PC-3 (cell line): ENCODE data around the gene STK4. TPM values are rescaled to one million over a fixed set of nuclear protein-coding genes. Genes with fewer than 3 reads are reported as not detected.

Source experiments
- ATAC-seq: fragments of 200-7000 bp; cut with Tn5 transposase; 2 replicates; pipeline ENCODE4 v1.9.1; 2020; ENCODE audit warnings: mild to moderate bottlenecking, moderate library complexity
- BruUV-seq: library from RNA; stranded (reverse); fragments of 400-500 nt; replicated peaks from 2 replicates; lab custom pipeline; 2021; lab: Mats Ljungman, UMichigan
- CTCF ChIA-PET: fragments of 300-600 bp; sonication (Branson Sonifier 250); formaldehyde crosslinking; loops from one replicate; lab custom pipeline; 2022; ENCODE audit warnings: antibody characterized with exemption; lab: Charles Lee
- POLR2A ChIA-PET: fragments of 300-600 bp; sonication (Branson Sonifier 250); formaldehyde crosslinking; loops from one replicate; lab custom pipeline; 2022; ENCODE audit warnings: antibody characterized with exemption; ENCODE audit not compliant: unreplicated experiment; lab: Charles Lee
- DNase-seq: peaks from one replicate; pipeline ENCODE4 v3.0.0-alpha.2; 2015
- H2AFZ ChIP-seq: fragments of 300-600 bp; sonication (generic); 2 replicates; pipeline ENCODE4 v1.6.0; 2016; ENCODE audit warnings: antibody characterized with exemption, low read length
- H3F3A ChIP-seq: fragments of 300-600 bp; sonication (generic); one replicate; pipeline ENCODE4 v1.6.0; 2017; ENCODE audit warnings: antibody characterized with exemption, low read length, control low read depth, mild to moderate bottlenecking; ENCODE audit not compliant: unreplicated experiment
- H3K27ac ChIP-seq: fragments of 300-600 bp; sonication (generic); 2 replicates; pipeline ENCODE4 v1.5.1; 2016; ENCODE audit warnings: mild to moderate bottlenecking, low read length
- H3K27me3 ChIP-seq: fragments of 300-600 bp; sonication (generic); 2 replicates; pipeline ENCODE4 v1.6.1; 2016; ENCODE audit warnings: low read length, mixed read lengths
- H3K36me3 ChIP-seq: fragments of 300-600 bp; sonication (generic); 2 replicates; pipeline ENCODE4 v1.6.1; 2016; ENCODE audit warnings: low read depth, mixed run types, low read length, mixed read lengths
- H3K4me1 ChIP-seq: fragments of 300-600 bp; sonication (generic); 2 replicates; pipeline ENCODE4 v1.5.1; 2016; ENCODE audit warnings: low read length; ENCODE audit not compliant: insufficient read depth
- H3K4me2 ChIP-seq: fragments of 300-600 bp; sonication (generic); 2 replicates; pipeline ENCODE4 v1.6.0; 2016; ENCODE audit warnings: low read length
- H3K4me3 ChIP-seq: fragments of 300-600 bp; sonication (generic); 2 replicates; pipeline ENCODE4 v1.5.1; 2016; ENCODE audit warnings: mild to moderate bottlenecking, low read length, mixed read lengths
- H3K79me2 ChIP-seq: fragments of 300-600 bp; sonication (generic); 2 replicates; pipeline ENCODE4 v1.6.1; 2017; ENCODE audit warnings: low read length, mixed read lengths
- H3K9ac ChIP-seq: fragments of 300-600 bp; sonication (generic); 2 replicates; pipeline ENCODE4 v1.6.0; 2016; ENCODE audit warnings: mild to moderate bottlenecking, low read length
- H3K9me2 ChIP-seq: fragments of 300-600 bp; sonication (generic); replicated peaks from 2 replicates; pipeline ENCODE4 v1.6.1; 2016; ENCODE audit warnings: mixed run types, low read length, mixed read lengths
- H3K9me3 ChIP-seq: fragments of 300-600 bp; sonication (generic); 2 replicates; pipeline ENCODE4 v1.6.1; 2016; ENCODE audit warnings: low read length, mixed read lengths
- H4K20me1 ChIP-seq: fragments of 300-600 bp; sonication (generic); 2 replicates; pipeline ENCODE4 v1.6.1; 2016; ENCODE audit warnings: low read length, mixed read lengths
- EZH2 ChIP-seq: fragments of 300-600 bp; sonication (generic); IDR thresholded peaks from one replicate; pipeline ENCODE4 v1.6.1; 2017; ENCODE audit warnings: antibody characterized with exemption, mild to moderate bottlenecking, low read length; ENCODE audit not compliant: unreplicated experiment
- EZH2phosphoT487 ChIP-seq: fragments of 300-600 bp; sonication (generic); IDR thresholded peaks from 2 replicates; pipeline ENCODE4 v1.6.1; 2018; ENCODE audit warnings: mild to moderate bottlenecking, antibody characterized with exemption, low read length, borderline replicate concordance
- intact Hi-C: fragments of 100-400 bp; cut with micrococcal nuclease; formaldehyde crosslinking; loops from 2 replicates; pipeline ENCODE4 v1.9.0; 2023
- total RNA-seq: library from RNA; depleted of rRNA; stranded (reverse); fragments of >200 nt; gene quantifications from 2 replicates; pipeline ENCODE4 v1.2.3, GENCODE V29; 2014
- TF ChIP-seq, protein P1 (sequence below): fragments of 300-600 bp; sonication (generic); conservative IDR thresholded peaks from 2 replicates; pipeline ENCODE4 v1.5.1; 2017; ENCODE audit warnings: antibody characterized with exemption, low read depth, mild to moderate bottlenecking, low read length

STK4 gene
- total RNA-seq, 1 experiment from 2014 or later = 18.6 TPM

DNA sequence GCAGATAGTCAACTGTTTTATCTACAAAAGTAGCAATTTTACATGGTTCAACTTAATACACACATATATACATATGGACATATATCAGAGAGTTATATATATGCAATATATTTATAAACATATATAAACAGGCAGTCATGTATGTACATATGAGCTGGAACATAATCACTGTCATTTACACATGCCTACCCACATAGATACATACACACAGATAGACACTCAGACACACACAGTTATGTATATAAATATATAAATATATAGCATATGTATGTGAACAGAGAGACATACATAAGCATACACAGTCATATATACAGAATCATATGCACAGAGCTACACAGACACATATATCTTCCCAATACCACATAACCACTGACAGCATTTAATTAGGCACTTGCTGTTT lies 146.4 kb downstream of the STK4 start:
- ATAC-seq = no peak
- Histone ChIP-seq H3K79me2 (no peaks in the 10 kb centered on the region), H3K27ac (no peak overlapping the region), H3F3A (no peaks in the 10 kb centered on the region), H3K27me3 (no peaks in the 10 kb centered on the region), H3K9me3 (no peaks in the 10 kb centered on the region), H3K9ac (no peak overlapping the region), H2AFZ (no peak overlapping the region), H3K9me2 (no peaks in the 10 kb centered on the region), H3K4me2 (no peak overlapping the region), H3K4me3 (no peak overlapping the region), H3K4me1 (no peaks in the 10 kb centered on the region), H4K20me1 (no peaks in the 10 kb centered on the region), H3K36me3 (no peaks in the 10 kb centered on the region)
- no peak for DNase-seq
- BruUV-seq = no TSS peak
- POLR2A ChIA-PET = no interaction called here
- CTCF ChIA-PET = interaction anchor here (0.6 to 2.4 kb wide), 2 partner anchors 8 to 69 kb away, joined by 3 to 8 read pairs; no protein-coding TSS in a partner anchor
- intact Hi-C loops = no loop called here
- TF ChIP-seq, protein P1, sequence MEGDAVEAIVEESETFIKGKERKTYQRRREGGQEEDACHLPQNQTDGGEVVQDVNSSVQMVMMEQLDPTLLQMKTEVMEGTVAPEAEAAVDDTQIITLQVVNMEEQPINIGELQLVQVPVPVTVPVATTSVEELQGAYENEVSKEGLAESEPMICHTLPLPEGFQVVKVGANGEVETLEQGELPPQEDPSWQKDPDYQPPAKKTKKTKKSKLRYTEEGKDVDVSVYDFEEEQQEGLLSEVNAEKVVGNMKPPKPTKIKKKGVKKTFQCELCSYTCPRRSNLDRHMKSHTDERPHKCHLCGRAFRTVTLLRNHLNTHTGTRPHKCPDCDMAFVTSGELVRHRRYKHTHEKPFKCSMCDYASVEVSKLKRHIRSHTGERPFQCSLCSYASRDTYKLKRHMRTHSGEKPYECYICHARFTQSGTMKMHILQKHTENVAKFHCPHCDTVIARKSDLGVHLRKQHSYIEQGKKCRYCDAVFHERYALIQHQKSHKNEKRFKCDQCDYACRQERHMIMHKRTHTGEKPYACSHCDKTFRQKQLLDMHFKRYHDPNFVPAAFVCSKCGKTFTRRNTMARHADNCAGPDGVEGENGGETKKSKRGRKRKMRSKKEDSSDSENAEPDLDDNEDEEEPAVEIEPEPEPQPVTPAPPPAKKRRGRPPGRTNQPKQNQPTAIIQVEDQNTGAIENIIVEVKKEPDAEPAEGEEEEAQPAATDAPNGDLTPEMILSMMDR = no peak
- no peak for TF ChIP-seq EZH2
- no peak for TF ChIP-seq EZH2phosphoT487

DNA sequence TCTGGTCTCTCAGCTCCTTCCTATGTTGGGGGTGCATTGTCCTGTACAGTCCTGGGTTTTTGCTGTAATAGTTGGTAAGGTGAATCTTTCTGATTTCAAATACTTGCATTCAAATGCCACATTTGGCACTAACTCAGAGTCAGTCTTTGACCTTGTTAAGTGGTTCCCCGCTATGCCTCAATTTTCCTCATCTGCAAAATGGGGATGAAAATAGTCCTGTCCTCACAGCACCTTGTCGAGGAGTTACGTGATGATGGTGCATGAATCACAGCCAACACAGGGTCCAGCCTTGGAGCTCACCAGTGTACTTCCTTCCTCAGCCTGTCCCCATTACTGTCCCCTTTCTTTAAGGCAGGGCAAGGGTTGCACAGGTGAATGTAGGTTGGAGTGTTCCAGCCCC lies 147.6 kb downstream of the STK4 start:
- H3K36me3 ChIP-seq = no peaks in the 10 kb centered on the region
- intact Hi-C loops = no loop called here
- H3K79me2 ChIP-seq = no peaks in the 10 kb centered on the region
- no peak overlapping the region for H3K4me3 ChIP-seq
- H3K4me2 ChIP-seq = no peak overlapping the region
- H4K20me1 ChIP-seq = no peaks in the 10 kb centered on the region
- no TSS peak for BruUV-seq
- H3K9me2 ChIP-seq = no peaks in the 10 kb centered on the region
- no peak overlapping the region for H3K9ac ChIP-seq
- ChIA-PET CTCF (interaction anchor here (0.5 kb wide), 1 partner anchor 21 kb away, joined by 3 read pairs; no protein-coding TSS in a partner anchor), POLR2A (no interaction called here)
- H2AFZ ChIP-seq = no peak overlapping the region
- TF ChIP-seq EZH2 (no peak), EZH2phosphoT487 (no peak)
- TF ChIP-seq, protein P1 = no peak
- no peaks in the 10 kb centered on the region for H3K4me1 ChIP-seq
- no peaks in the 10 kb centered on the region for H3F3A ChIP-seq
- no peaks in the 10 kb centered on the region for H3K27me3 ChIP-seq
- no peak for DNase-seq
- no peak for ATAC-seq
- no peaks in the 10 kb centered on the region for H3K9me3 ChIP-seq
- H3K27ac ChIP-seq = no peak overlapping the region

- TF ChIP-seq EZH2 (no peak), EZH2phosphoT487 (no peak)
- TF ChIP-seq, protein P1 = no peak
- Histone ChIP-seq H3F3A (no peaks in the 10 kb centered on the region), H3K4me3 (no peak within 1 kb of the TSS), H3K79me2 (no peaks in the 10 kb centered on the region), H3K4me2 (no peak within 1 kb of the TSS), H3K9ac (no peak within 1 kb of the TSS), H3K36me3 (no peaks in the 10 kb centered on the region), H3K9me2 (no peaks in the 10 kb centered on the region), H3K27ac (no peak within 1 kb of the TSS), H3K9me3 (no peaks in the 10 kb centered on the region), H2AFZ (no peak within 1 kb of the TSS), H4K20me1 (no peaks in the 10 kb centered on the region), H3K27me3 (no peaks in the 10 kb centered on the region), H3K4me1 (no peaks in the 10 kb centered on the region)
- DNase-seq (no peak), ATAC-seq (no peak; the same call in 1 of the 2 replicates)
- ChIA-PET POLR2A (no interaction called here), CTCF (no interaction called here)
- intact Hi-C loops = no loop called here
- no TSS peak for BruUV-seq
Measured at GRCh38 chr20:45114465-45115385, 148.4 kb downstream of the STK4 start, which contains the start of gene WFDC5. Gene WFDC5, minus strand, starts transcription at chr20:45115174. Its CDS starts 91 bp downstream, at chr20:45115083.
